Fibroblast of pulmonary artery (primary cell): ENCODE measurements around the gene KRT79.
A peak's percentile ranks its signal among the peaks of the same experiment; 100 is the strongest.

Source experiments
- DNase-seq: peaks from one replicate; pipeline ENCODE4 v3.0.0-alpha.2; 2010; ENCODE audit warnings: low read depth
- H3K4me3 ChIP-seq: replicated peaks from 2 replicates; pipeline ENCODE4 v1.5.1; 2011; ENCODE audit warnings: low read depth, mild to moderate bottlenecking, control low read depth, low read length, moderate library complexity
- CTCF ChIP-seq: IDR thresholded peaks from 2 replicates; pipeline ENCODE4 v1.5.1; 2011; ENCODE audit warnings: mild to moderate bottlenecking, control low read depth, low read length, inconsistent platforms; ENCODE audit errors: missing control alignments

Gene KRT79

GRCh38 chr12:52838609-52839435 lies 4.7 kb upstream of the KRT79 start:
- H3K4me3 ChIP-seq, result no peak overlapping the region
- DNase-seq, result no peak
- TF ChIP-seq CTCF, result no peak

- no peak for TF ChIP-seq CTCF
- DNase-seq, result peak; percentile 51
- no peak overlapping the region for H3K4me3 ChIP-seq
These were observed 3.9 kb upstream of the KRT79 start for GRCh38 chr12:52837781-52838608.

- peak; percentile 89 for DNase-seq
- H3K4me3 ChIP-seq, result no peak overlapping the region
- no peak for TF ChIP-seq CTCF
These were observed 3.3 kb upstream of the KRT79 start for GRCh38 chr12:52837413-52837741.

GRCh38 chr12:52836491-52837412 lies 2.6 kb upstream of the KRT79 start:
- DNase-seq, result no peak
- no peak overlapping the region for H3K4me3 ChIP-seq
- no peak for TF ChIP-seq CTCF

GRCh38 chr12:52836042-52836466 lies 1.9 kb upstream of the KRT79 start:
- H3K4me3 ChIP-seq, result no peak overlapping the region
- no peak for TF ChIP-seq CTCF
- peak; percentile 81 for DNase-seq

GRCh38 chr12:52835271-52836041 lies 1.3 kb upstream of the KRT79 start:
- H3K4me3 ChIP-seq, result no peak overlapping the region
- no peak for TF ChIP-seq CTCF
- no peak for DNase-seq
